Gastrocnemius medialis (tissue), 4 donors: ENCODE measurements around the gene MEF2D. TPM values are rescaled to one million over a fixed set of nuclear protein-coding genes. Genes with fewer than 3 reads are reported as not detected.

Source experiments
- ATAC-seq, 2 donors: fragments of 150-250 bp; one replicate each; pipeline ENCODE4 v1.9.1; 2016
- DNase-seq, 2 donors: peaks; one replicate each; pipeline ENCODE4 v3.0.0-alpha.2; 2019
- H3K27ac ChIP-seq, 4 donors: fragments of 200-600 bp; sonication (generic); 1 replicate in 1 of 4; 2 replicates in 3 of 4; pipeline ENCODE4 v1.5.1; 2016 to 2018; ENCODE audit warnings: mild to moderate bottlenecking in 2 of 4, moderate library complexity in 1 of 4
- H3K27me3 ChIP-seq, 3 donors: fragments of 200-600 bp; sonication (generic) in 2 of 3; 1 replicate in 1 of 3; 2 replicates in 2 of 3; pipeline versions ENCODE4 v1.5.1 to v1.6.0; 2016 to 2019; ENCODE audit warnings: mild to moderate bottlenecking in 1 of 3, moderate library complexity in 1 of 3
- H3K36me3 ChIP-seq, 2 donors: fragments of 200-600 bp; sonication (generic) in 1 of 2; one replicate each; pipeline ENCODE4 v1.5.1; 2017 to 2018
- H3K4me1 ChIP-seq, 2 donors: fragments of 200-600 bp; sonication (generic) in 1 of 2; one replicate each; pipeline ENCODE4 v1.5.1; 2016 to 2017; ENCODE audit warnings: mild to moderate bottlenecking in 2 of 2
- H3K4me3 ChIP-seq, 4 donors: fragments of 200-600 bp; sonication (generic) in 3 of 4; 1 replicate in 1 of 4; 2 replicates in 3 of 4; pipeline ENCODE4 v1.5.1; 2016 to 2019; ENCODE audit warnings: mild to moderate bottlenecking in 2 of 4
- H3K9me3 ChIP-seq, 3 donors: fragments of 200-600 bp; sonication (generic) in 2 of 3; 1 replicate in 1 of 3; 2 replicates in 2 of 3; pipeline ENCODE4 v1.5.1; 2016 to 2019
- POLR2A ChIP-seq, 2 donors: fragments of 450-650 bp; IDR thresholded peaks; one replicate each; pipeline ENCODE4 v1.6.1; 2017; ENCODE audit warnings: antibody characterized with exemption in 2 of 2, mild to moderate bottlenecking in 2 of 2, moderate library complexity in 2 of 2
- in situ Hi-C, 4 donors: fragments of 200-750 bp; cut with MboI; loops; one replicate each; pipeline versions ENCODE4 v1.15.0 to v1.8.0; 2017; ENCODE audit warnings: low sequenced_read_pairs in 4 of 4
- intact Hi-C: fragments of 100-400 bp; cut with DNase I; formaldehyde crosslinking; loops from one replicate; pipeline ENCODE4 v1.15.1; 2023; ENCODE audit warnings: low total_unique reads
- total RNA-seq, 4 donors: library from RNA; depleted of rRNA; stranded (reverse); fragments of >200 nt; gene quantifications; one replicate each; pipeline versions ENCODE4 v1.1.0 to v1.2.3, GENCODE V29; 2016
- TF ChIP-seq, protein P1 (sequence below), 5 experiments: fragments of 450-650 bp in 3 of 5; fragments of 200-600 bp in 2 of 5; sonication (generic) in 2 of 5; IDR thresholded peaks in 4 of 5; conservative IDR thresholded peaks in 1 of 5; 1 replicate in 4 of 5; 2 replicates in 1 of 5; pipeline ENCODE4 v1.5.1; 2016 to 2019; ENCODE audit warnings: antibody characterized with exemption in 5 of 5, mild to moderate bottlenecking in 3 of 5, moderate library complexity in 3 of 5

Gene MEF2D
- total RNA-seq, 4 donors from 2014 or later, result 129 to 260 (median 168) TPM

DNA sequence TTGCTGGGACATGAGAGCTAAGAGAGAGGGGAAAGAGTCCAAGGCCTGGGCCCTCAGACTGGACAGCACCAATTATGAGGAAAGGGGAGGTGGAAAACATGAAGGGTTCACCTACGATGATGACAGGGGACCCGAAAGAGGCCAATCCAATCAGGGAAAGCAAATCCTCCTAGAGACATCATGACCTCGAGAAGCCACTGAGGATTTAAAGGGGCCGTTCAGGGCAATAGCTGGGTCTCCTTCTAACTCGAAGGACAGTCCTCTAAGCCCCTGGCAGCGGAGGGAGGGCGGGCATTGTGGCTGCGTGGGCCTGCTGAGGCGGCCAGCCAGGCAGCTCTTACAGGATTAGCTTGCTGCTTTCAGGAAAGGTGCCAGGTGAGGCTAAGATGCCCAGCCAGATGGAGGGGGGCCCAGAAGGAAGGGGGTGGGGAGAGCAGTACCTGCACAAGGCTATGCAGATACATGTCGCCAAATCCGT lies 7.4 kb downstream of the MEF2D start:
- peak overlapping the region; percentile 96 to 99 (median 98) for H3K27ac ChIP-seq
- H3K4me1 ChIP-seq, result peaks cover 96 to 98% of the 10 kb centered on the region in 2 donors
- in situ Hi-C loops (loop anchor here in 1 of 4 donors (25.0 kb wide), 1 partner anchor 381 kb away; the partner anchor contains the start of gene LMNA), intact Hi-C loops (loop anchor here (1.0 to 10.0 kb wide), 2 partner anchors 12 to 1488 kb away; partner anchors contain the start of gene ZBTB7B)
- peak; percentile 47 to 72 for TF ChIP-seq POLR2A (IDR thresholded peaks at IDR 0.05)
- TF ChIP-seq, protein P1, sequence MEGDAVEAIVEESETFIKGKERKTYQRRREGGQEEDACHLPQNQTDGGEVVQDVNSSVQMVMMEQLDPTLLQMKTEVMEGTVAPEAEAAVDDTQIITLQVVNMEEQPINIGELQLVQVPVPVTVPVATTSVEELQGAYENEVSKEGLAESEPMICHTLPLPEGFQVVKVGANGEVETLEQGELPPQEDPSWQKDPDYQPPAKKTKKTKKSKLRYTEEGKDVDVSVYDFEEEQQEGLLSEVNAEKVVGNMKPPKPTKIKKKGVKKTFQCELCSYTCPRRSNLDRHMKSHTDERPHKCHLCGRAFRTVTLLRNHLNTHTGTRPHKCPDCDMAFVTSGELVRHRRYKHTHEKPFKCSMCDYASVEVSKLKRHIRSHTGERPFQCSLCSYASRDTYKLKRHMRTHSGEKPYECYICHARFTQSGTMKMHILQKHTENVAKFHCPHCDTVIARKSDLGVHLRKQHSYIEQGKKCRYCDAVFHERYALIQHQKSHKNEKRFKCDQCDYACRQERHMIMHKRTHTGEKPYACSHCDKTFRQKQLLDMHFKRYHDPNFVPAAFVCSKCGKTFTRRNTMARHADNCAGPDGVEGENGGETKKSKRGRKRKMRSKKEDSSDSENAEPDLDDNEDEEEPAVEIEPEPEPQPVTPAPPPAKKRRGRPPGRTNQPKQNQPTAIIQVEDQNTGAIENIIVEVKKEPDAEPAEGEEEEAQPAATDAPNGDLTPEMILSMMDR (IDR thresholded peaks at IDR 0.05 in 4 of 5, conservative IDR thresholded peaks at IDR 0.05 in 1 of 5), result no peak
- peak overlapping the region; percentile 40 to 89 (median 56) for H3K4me3 ChIP-seq
- peak; percentile 74 to 97 for DNase-seq
- no peaks in the 10 kb centered on the region for H3K9me3 ChIP-seq
- ATAC-seq, result peak; percentile 8 to 33
- no peaks in the 10 kb centered on the region for H3K36me3 ChIP-seq
- no peaks in the 10 kb centered on the region for H3K27me3 ChIP-seq

DNA sequence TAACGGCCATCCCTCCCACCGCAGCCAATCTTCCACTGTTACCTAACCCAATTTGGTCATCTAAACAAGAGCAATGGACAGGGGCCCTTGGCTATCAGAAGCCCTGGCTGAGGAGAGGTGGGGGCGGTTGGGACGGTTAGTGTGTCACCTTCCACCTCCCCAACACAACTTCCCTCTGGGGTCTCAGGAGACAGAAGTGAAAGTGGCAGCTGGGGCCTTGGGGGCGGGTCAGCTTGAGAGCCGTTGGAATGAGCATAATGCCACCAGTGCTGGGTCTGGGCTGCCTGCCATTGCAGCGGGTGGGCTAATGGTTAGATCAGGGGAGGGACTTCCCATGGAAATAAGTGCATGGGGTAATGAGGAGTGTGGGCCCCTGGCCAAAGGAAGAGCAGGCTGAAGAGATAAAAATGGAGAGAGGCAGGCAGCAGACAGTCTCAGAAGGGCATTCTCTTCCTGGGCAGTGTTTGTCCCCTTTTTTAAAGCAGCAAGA lies 7.9 kb downstream of the MEF2D start:
- no peaks in the 10 kb centered on the region for H3K36me3 ChIP-seq
- in situ Hi-C loops, result loop anchor here in 1 of 4 donors (25.0 kb wide), 1 partner anchor 380 kb away; the partner anchor contains the start of gene LMNA
- ATAC-seq, result no peak
- H3K27ac ChIP-seq, result peak overlapping the region; percentile 96 to 99 (median 98)
- intact Hi-C loops, result loop anchor here (1.0 to 10.0 kb wide), 2 partner anchors 13 to 1488 kb away; partner anchors contain the start of gene ZBTB7B
- peaks cover 96 to 98% of the 10 kb centered on the region in 2 donors for H3K4me1 ChIP-seq
- H3K9me3 ChIP-seq, result no peaks in the 10 kb centered on the region
- peak in 1 of 2 donors; percentile 65 for DNase-seq
- peak overlapping the region; percentile 40 to 89 (median 56) for H3K4me3 ChIP-seq
- TF ChIP-seq POLR2A (IDR thresholded peaks at IDR 0.05), result no peak
- H3K27me3 ChIP-seq, result no peaks in the 10 kb centered on the region

DNA sequence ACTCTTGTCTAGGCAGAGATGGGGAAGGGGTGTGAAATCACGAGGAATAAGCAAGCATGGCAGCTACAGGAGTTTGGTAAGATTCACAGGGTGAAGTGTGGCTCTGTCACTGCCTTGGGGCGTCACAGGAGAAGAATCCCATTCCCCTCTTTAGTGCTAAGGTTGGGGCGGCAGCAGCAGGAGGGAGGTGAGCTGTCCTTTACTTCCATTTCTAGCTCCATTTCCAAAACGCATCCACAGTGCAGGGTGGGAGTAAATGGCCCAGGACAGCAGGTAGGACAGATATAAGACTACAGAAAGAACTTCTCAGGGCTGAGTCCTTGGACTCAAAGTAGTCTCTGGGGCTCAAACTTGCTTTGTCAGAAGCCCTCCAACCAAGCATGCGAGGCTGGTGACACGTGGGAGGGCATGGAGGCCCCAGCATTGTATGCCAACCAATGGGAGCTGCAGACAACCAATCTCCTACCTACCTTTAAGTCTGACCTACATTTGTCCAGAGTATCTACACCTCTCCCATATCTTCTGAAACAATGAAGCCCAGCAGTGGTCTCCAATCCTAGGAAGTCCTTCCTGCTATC lies 8.5 kb downstream of the MEF2D start:
- Histone ChIP-seq H3K9me3 (no peaks in the 10 kb centered on the region), H3K36me3 (no peaks in the 10 kb centered on the region), H3K4me3 (peak overlapping the region; percentile 40 to 89 (median 56)), H3K27me3 (no peaks in the 10 kb centered on the region), H3K27ac (peak overlapping the region; percentile 96 to 99 (median 98)), H3K4me1 (peaks cover 96 to 98% of the 10 kb centered on the region in 2 donors)
- intact Hi-C loops (loop anchor here (10.0 kb wide), 1 partner anchor 1487 kb away; the partner anchor contains the start of gene ZBTB7B), in situ Hi-C loops (loop anchor here in 1 of 4 donors (25.0 kb wide), 1 partner anchor 380 kb away; the partner anchor contains the start of gene LMNA)
- DNase-seq (peak in 1 of 2 donors; percentile 55), ATAC-seq (no peak)
- TF ChIP-seq, protein P1 (IDR thresholded peaks at IDR 0.05 in 4 of 5, conservative IDR thresholded peaks at IDR 0.05 in 1 of 5), result no peak
- no peak for TF ChIP-seq POLR2A (IDR thresholded peaks at IDR 0.05)

DNA sequence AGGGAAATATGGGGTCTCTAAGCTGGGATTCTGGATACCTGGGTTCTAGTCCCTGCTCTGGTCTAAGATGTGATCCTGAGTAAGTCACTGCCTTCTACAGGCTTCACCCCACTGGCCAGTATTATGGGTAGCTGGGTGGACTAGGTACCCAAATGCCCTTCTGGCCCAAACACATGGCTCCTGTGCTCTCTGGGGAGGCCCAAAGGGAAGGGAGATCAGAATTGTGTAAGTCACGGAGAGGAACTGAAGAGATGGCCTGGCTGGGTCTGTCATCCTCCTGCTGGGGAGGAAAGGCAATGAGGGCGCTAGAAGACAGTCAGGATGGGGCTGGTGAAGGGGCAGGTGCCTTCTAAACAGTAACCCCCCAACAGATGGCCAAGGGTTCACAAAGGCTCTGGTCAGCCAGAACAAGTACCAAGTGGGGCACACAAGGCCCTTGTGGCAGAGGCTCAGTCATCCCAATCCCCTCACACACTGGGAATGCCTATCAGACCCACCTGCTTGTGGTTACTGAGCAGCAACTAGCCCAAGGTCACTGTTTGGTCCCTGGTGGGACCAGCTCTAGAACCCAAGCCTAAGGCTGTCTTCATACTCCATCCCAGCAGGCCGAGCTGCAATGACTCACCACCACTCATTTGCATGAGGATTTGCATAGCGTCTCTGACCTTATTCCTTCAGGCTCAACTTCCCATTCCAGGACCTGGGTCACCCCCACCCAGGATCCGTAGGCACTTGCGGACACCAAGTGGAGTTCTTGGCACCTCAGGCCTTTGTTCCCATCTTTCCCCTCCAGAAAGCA lies 9.2 kb downstream of the MEF2D start:
- no peak for ATAC-seq
- TF ChIP-seq, protein P1 (IDR thresholded peaks at IDR 0.05 in 4 of 5, conservative IDR thresholded peaks at IDR 0.05 in 1 of 5), result no peak
- no peak for TF ChIP-seq POLR2A (IDR thresholded peaks at IDR 0.05)
- intact Hi-C loops (loop anchor here (2.0 to 10.0 kb wide), 2 partner anchors 17 to 1487 kb away; partner anchors contain the start of gene ZBTB7B), in situ Hi-C loops (loop anchor here in 1 of 4 donors (25.0 kb wide), 1 partner anchor 379 kb away; the partner anchor contains the start of gene LMNA)
- Histone ChIP-seq H3K4me3 (peak overlapping the region; percentile 32 to 89 (median 56)), H3K36me3 (no peaks in the 10 kb centered on the region), H3K27ac (peak overlapping the region; percentile 96 to 99 (median 98)), H3K9me3 (no peaks in the 10 kb centered on the region), H3K27me3 (no peaks in the 10 kb centered on the region), H3K4me1 (peaks cover 96 to 98% of the 10 kb centered on the region in 2 donors)
- peak in 1 of 2 donors; percentile 61 for DNase-seq
